Kidney glomerular epithelial cell (primary cell): ENCODE measurements around the gene GABRG3.
A peak's percentile ranks its signal among the peaks of the same experiment; 100 is the strongest.

ENCODE experiments used
- DNase-seq: peaks from one replicate; lab custom pipeline; 2025; lab: John Stamatoyannopoulos, UW

The GABRG3 gene

GRCh38 chr15:27249046-27249759, 278.2 kb downstream of the GABRG3 start:
- DNase-seq = no peak

- no peak for DNase-seq
Observed at GRCh38 chr15:27249760-27250109, 278.8 kb downstream of the GABRG3 start.

GRCh38 chr15:27250223-27250622, 279.2 kb downstream of the GABRG3 start:
- no peak for DNase-seq

GRCh38 chr15:27254055-27254454, 283.1 kb downstream of the GABRG3 start:
- DNase-seq = no peak

GRCh38 chr15:27254801-27255200, 283.8 kb downstream of the GABRG3 start:
- no peak for DNase-seq

GRCh38 chr15:27256446-27256845, 285.5 kb downstream of the GABRG3 start:
- no peak for DNase-seq

- DNase-seq = no peak
Observed at GRCh38 chr15:27258287-27258686, 287.3 kb downstream of the GABRG3 start.

GRCh38 chr15:27260523-27260922, 289.5 kb downstream of the GABRG3 start:
- no peak for DNase-seq

- no peak for DNase-seq
Observed at GRCh38 chr15:27268923-27269322, 297.9 kb downstream of the GABRG3 start.

- DNase-seq = no peak
Observed at GRCh38 chr15:27271258-27271657, 300.3 kb downstream of the GABRG3 start.

GRCh38 chr15:27272427-27272826, 301.4 kb downstream of the GABRG3 start:
- DNase-seq = no peak

- DNase-seq = no peak
Observed at GRCh38 chr15:27273506-27273905, 302.5 kb downstream of the GABRG3 start.

GRCh38 chr15:27278761-27279160, 307.8 kb downstream of the GABRG3 start:
- no peak for DNase-seq

- DNase-seq = no peak
Observed at GRCh38 chr15:27292641-27293040, 321.7 kb downstream of the GABRG3 start.

- no peak for DNase-seq
Observed at GRCh38 chr15:27293607-27294006, 322.6 kb downstream of the GABRG3 start.

- no peak for DNase-seq
Observed at GRCh38 chr15:27317736-27318135, 346.8 kb downstream of the GABRG3 start.

GRCh38 chr15:27323801-27324200, 352.8 kb downstream of the GABRG3 start:
- no peak for DNase-seq

GRCh38 chr15:27324886-27325615, 354.1 kb downstream of the GABRG3 start:
- DNase-seq = no peak

GRCh38 chr15:27327467-27328025, 356.6 kb downstream of the GABRG3 start:
- no peak for DNase-seq

- no peak for DNase-seq
Observed at GRCh38 chr15:27328186-27328585, 357.2 kb downstream of the GABRG3 start.

GRCh38 chr15:27328608-27329007, 357.6 kb downstream of the GABRG3 start:
- DNase-seq = no peak

GRCh38 chr15:27330326-27330725, 359.3 kb downstream of the GABRG3 start:
- no peak for DNase-seq

GRCh38 chr15:27336676-27337075, 365.7 kb downstream of the GABRG3 start:
- DNase-seq = peak; percentile 78
